ENCODE measurements around the gene HAGHL. TPM values are rescaled to one million over a fixed set of nuclear protein-coding genes. Genes with fewer than 3 reads are reported as not detected.

The HAGHL gene
- total and polyA plus RNA-seq, 9 donors = 2.6 to 25.7 (median 3.4) TPM; not detected in 1

DNA sequence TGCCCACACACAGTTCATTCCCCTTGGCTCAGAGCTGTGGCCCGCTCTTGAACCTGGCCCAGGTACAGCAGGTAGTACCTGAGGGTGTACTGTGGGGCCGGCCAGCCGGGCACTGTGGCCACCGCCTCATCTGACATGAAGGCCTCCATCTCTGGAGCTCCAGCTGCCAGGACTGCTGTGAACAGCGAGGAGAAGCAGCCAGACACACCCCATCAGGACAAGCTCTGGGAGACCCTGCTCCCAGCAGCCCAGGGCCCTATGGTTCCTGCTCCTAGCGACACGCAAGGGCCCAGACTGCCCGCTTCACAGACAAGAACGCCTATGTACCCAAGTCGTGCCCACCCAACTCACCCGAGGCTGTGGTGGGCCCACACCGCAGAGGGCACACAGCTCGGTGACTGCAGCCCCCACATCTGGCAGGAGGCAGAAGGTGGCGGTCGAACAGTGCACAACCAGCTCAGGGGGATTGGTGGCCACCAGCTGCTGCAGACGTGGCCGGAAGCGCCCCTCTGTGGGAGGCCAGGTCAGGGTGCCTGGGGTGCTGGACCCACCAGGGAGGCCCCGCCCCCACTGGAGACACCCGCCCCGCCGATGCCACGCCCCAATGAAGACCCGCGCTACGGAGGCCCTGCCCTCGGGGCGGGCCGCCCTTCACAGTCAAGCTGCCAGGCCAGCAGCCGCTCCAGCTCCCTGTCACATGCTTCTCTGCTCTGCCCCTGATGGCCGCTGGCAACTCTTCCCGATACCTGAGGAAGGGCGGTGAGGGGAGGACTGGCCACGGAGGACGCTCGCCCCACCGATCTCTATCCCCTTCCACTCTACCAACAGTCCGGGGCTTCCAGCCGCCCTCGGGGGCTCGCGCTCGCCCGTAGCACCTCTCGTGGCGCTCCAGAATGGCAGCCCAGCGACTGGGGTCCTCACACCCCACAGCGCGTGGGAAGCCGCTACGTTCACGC is 47.8 kb upstream of the HAGHL start:
- WGBS, 3 donors = 19 to 32% (median 30%) methylated on average over 29 to 52 of the region's 52 CpGs
- Histone ChIP-seq H3K36me3 (no peaks in the 10 kb centered on the region), H3K27ac (peak overlapping the region; percentile 67 to 78), H3K27me3 (no peaks in the 10 kb centered on the region), H3K4me1 (ENCODE audit: insufficient read depth) (peaks cover 25% of the 10 kb centered on the region), H3K4me3 (peak overlapping the region; percentile 51), H3K9me3 (no peaks in the 10 kb centered on the region)
- intact Hi-C loops (cut with DNase I) = no loop called here
- DNase-seq = peak; percentile 71 to 83 (median 82)
- TF ChIP-seq EP300 (IDR thresholded peaks at IDR 0.05) (no peak), POLR2A (IDR thresholded peaks at IDR 0.05) (no peak)
- TF ChIP-seq, protein P1, sequence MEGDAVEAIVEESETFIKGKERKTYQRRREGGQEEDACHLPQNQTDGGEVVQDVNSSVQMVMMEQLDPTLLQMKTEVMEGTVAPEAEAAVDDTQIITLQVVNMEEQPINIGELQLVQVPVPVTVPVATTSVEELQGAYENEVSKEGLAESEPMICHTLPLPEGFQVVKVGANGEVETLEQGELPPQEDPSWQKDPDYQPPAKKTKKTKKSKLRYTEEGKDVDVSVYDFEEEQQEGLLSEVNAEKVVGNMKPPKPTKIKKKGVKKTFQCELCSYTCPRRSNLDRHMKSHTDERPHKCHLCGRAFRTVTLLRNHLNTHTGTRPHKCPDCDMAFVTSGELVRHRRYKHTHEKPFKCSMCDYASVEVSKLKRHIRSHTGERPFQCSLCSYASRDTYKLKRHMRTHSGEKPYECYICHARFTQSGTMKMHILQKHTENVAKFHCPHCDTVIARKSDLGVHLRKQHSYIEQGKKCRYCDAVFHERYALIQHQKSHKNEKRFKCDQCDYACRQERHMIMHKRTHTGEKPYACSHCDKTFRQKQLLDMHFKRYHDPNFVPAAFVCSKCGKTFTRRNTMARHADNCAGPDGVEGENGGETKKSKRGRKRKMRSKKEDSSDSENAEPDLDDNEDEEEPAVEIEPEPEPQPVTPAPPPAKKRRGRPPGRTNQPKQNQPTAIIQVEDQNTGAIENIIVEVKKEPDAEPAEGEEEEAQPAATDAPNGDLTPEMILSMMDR (IDR thresholded peaks at IDR 0.05) = no peak

DNA sequence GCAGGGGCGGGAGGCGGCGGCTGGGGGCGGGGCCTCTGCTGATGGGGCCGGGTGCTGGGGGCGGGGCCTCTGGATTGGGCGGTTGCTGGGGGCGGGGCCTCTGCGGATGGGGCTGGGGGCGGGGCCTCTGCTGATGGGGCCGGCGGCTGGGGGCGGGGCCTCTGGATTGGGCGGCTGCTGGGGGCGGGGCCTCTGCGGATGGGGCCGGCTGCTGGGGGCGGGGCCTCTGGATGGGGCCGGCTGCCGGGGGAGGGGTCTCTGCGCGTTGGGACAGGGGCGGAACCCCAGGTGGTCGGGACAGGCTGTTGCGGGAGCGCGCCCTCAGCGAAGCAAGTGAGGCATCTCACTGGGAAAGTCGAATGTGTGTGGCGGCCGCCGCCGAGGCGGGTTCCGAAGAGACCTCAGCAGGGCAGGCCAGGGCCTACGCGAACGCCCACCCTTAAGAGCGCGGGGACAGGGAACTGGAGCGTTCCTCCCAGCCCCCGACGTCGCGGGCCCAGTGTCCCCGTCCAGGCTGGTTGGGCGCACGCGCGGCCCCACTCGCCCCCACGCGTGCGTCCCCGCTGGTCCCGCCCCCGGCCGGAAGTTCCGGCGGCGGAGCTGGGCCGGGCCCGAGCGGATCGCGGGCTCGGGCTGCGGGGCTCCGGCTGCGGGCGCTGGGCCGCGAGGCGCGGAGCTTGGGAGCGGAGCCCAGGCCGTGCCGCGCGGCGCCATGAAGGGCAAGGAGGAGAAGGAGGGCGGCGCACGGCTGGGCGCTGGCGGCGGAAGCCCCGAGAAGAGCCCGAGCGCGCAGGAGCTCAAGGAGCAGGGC is 46.9 kb upstream of the HAGHL start, which contains the start of gene STUB1:
STUB1 (plus strand) TSS at position 597 of the 811 bp plus-strand sequence; CDS start at position 713, 116 bp downstream.
- intact Hi-C loops (cut with DNase I) = no loop called here
- peak; percentile 89 to 94 (median 93) for DNase-seq
- Histone ChIP-seq H3K27ac (peak within 1 kb of the TSS; percentile 92 to 97), H3K4me1 (ENCODE audit: insufficient read depth) (peaks cover 29% of the 10 kb centered on the region), H3K4me3 (peak within 1 kb of the TSS; percentile 57), H3K36me3 (no peaks in the 10 kb centered on the region), H3K9me3 (no peaks in the 10 kb centered on the region), H3K27me3 (no peaks in the 10 kb centered on the region)
- WGBS, 3 donors = 0 to 1% (median 1%) methylated on average over 17 to 91 of the region's 91 CpGs
- TF ChIP-seq EP300 (IDR thresholded peaks at IDR 0.05) (no peak), POLR2A (IDR thresholded peaks at IDR 0.05) (peak; percentile 61)

DNA sequence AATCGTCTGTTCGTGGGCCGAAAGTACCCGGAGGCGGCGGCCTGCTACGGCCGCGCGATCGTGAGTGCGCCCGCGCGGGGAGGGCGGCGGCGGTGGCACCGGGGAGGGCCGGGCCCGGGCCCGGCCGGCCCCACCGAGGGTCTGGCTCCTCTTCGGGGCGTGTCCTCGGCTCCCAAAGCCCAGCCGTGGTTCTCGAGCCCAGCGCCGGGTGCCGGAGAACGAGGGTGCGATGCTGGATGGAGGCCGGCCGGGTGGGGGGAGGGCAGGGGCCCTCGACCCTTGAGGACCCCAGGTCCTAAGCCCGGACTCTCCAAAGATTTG is 46.3 kb upstream of the HAGHL start:
- no peak for TF ChIP-seq EP300 (IDR thresholded peaks at IDR 0.05)
- H3K4me1 ChIP-seq (ENCODE audit: insufficient read depth) = peaks cover 27% of the 10 kb centered on the region
- no peaks in the 10 kb centered on the region for H3K27me3 ChIP-seq
- peak in 1 of 5 donors; percentile 22 for DNase-seq
- H3K4me3 ChIP-seq = peak overlapping the region; percentile 57
- H3K27ac ChIP-seq = peak overlapping the region; percentile 92 to 97
- H3K9me3 ChIP-seq = no peaks in the 10 kb centered on the region
- intact Hi-C loops (cut with DNase I) = no loop called here
- no peaks in the 10 kb centered on the region for H3K36me3 ChIP-seq
- WGBS, 3 donors = 0 to 3% (median 0%) methylated on average over 16 to 38 of the region's 38 CpGs

DNA sequence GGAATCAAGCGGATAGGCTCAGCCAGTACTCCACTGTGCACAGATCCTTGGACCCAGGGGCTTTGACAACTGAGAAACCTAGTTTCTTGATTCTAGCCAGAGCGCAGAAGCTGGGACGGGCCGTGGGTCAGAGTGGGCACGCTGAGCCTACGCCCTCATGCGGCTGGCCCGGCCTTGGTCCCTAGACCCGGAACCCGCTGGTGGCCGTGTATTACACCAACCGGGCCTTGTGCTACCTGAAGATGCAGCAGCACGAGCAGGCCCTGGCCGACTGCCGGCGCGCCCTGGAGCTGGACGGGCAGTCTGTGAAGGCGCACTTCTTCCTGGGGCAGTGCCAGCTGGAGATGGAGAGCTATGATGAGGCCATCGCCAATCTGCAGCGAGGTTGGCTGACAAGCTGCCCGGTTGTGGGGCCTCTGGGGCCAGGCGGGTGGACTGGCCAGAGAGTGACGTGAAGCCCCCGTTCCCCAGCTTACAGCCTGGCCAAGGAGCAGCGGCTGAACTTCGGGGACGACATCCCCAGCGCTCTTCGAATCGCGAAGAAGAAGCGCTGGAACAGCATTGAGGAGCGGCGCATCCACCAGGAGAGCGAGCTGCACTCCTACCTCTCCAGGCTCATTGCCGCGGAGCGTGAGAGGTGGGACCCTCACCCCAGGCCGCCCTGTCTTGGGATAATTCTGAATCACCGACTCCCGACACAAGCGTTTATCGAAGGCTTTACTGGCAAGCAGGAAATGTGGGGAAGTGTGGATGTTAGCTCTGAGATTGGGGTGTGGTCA is 45.8 kb upstream of the HAGHL start:
- Histone ChIP-seq H3K4me3 (peak overlapping the region; percentile 57), H3K4me1 (ENCODE audit: insufficient read depth) (peaks cover 27% of the 10 kb centered on the region), H3K36me3 (no peaks in the 10 kb centered on the region), H3K27ac (peak overlapping the region in 1 of 2 donors; percentile 97), H3K9me3 (no peaks in the 10 kb centered on the region), H3K27me3 (no peaks in the 10 kb centered on the region)
- intact Hi-C loops (cut with DNase I) = no loop called here
- WGBS, 3 donors = 40 to 47% (median 41%) methylated on average over 42 to 44 of the region's 44 CpGs
- TF ChIP-seq POLR2A (IDR thresholded peaks at IDR 0.05) (no peak), EP300 (IDR thresholded peaks at IDR 0.05) (no peak)
- TF ChIP-seq, protein P1 (IDR thresholded peaks at IDR 0.05) = no peak
- peak; percentile 58 to 76 (median 70) for DNase-seq
